Bronchial epithelial cell (primary cell): ENCODE data around the gene AIRE. TPM values are rescaled to one million over a fixed set of nuclear protein-coding genes. Genes with fewer than 3 reads are reported as not detected.

Experiments used
- DNase-seq: peaks from one replicate; pipeline ENCODE4 v3.0.0-alpha.2; 2010; ENCODE audit warnings: low read depth
- FAIRE-seq: peaks from 2 replicates; lab custom pipeline; 2011; peaks lifted over from hg19 to GRCh38; lab: Jason Lieb, UNC
- H3K27me3 ChIP-seq: 2 replicates; pipeline ENCODE4 v1.5.1; 2011; ENCODE audit warnings: low read length; ENCODE audit not compliant: control insufficient read depth, insufficient read depth
- H3K36me3 ChIP-seq: 2 replicates; pipeline ENCODE4 v1.5.1; 2011; ENCODE audit warnings: low read length; ENCODE audit not compliant: control insufficient read depth, insufficient read depth
- H3K4me3 ChIP-seq: 2 replicates; pipeline ENCODE4 v1.5.1; 2011; ENCODE audit warnings: mild to moderate bottlenecking, low read depth, low read length, control low read depth
- total RNA-seq: library from RNA; depleted of rRNA; stranded (reverse); fragments of >200 nt; gene quantifications from 2 replicates; pipeline ENCODE4 v1.2.1, GENCODE V29; 2014
- TF ChIP-seq, protein P1 (sequence below): IDR thresholded peaks from 2 replicates; pipeline ENCODE4 v1.5.1; 2011; ENCODE audit warnings: mild to moderate bottlenecking, moderate library complexity, low read length, control low read depth, inconsistent platforms; ENCODE audit not compliant: insufficient read depth, severe bottlenecking

Gene AIRE
- total RNA-seq, 1 donor from 2014 or later: not detected

DNA sequence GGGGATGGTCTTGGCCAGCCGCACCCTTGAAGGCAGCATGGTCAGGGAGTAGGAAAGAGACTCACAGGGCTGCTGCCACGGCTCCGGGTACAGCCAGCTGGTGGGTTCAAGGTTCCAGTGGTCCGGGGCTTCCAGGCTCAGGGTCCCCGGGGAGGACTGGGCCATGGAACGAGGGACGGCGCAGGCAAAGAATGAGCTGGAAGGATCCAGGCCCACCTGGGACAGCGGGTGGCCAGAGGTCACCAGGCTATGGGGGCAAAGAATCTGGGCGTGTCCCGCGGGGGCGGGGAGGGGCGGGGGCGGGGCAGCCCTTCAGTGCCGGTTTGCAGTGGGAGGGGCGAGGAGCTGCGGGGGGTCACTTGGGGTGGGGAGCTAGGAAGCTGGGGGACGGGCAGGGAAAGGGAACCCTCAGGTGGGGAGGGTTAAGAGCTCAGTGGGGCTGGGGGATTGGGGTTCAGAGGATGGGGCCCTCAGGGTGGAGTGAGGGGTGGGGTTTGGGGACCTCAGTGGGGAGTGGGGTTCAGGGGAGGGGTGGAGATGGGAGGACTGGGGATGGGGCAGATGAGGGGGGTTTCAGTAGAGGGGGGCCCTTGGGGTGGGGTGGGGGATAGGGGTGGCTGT, 23.9 kb upstream of the AIRE start, which contains the start of gene DNMT3L:
DNMT3L (minus strand) TSS at position 223 of the 621 bp plus-strand sequence. CDS start 638 bp downstream, outside the sequence.
- DNase-seq (no peak), FAIRE-seq (no peak)
- TF ChIP-seq, protein P1, sequence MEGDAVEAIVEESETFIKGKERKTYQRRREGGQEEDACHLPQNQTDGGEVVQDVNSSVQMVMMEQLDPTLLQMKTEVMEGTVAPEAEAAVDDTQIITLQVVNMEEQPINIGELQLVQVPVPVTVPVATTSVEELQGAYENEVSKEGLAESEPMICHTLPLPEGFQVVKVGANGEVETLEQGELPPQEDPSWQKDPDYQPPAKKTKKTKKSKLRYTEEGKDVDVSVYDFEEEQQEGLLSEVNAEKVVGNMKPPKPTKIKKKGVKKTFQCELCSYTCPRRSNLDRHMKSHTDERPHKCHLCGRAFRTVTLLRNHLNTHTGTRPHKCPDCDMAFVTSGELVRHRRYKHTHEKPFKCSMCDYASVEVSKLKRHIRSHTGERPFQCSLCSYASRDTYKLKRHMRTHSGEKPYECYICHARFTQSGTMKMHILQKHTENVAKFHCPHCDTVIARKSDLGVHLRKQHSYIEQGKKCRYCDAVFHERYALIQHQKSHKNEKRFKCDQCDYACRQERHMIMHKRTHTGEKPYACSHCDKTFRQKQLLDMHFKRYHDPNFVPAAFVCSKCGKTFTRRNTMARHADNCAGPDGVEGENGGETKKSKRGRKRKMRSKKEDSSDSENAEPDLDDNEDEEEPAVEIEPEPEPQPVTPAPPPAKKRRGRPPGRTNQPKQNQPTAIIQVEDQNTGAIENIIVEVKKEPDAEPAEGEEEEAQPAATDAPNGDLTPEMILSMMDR: no peak
- H3K36me3 ChIP-seq: no peaks in the 10 kb centered on the region
- no peak within 1 kb of the TSS for H3K4me3 ChIP-seq
- no peaks in the 10 kb centered on the region for H3K27me3 ChIP-seq

DNA sequence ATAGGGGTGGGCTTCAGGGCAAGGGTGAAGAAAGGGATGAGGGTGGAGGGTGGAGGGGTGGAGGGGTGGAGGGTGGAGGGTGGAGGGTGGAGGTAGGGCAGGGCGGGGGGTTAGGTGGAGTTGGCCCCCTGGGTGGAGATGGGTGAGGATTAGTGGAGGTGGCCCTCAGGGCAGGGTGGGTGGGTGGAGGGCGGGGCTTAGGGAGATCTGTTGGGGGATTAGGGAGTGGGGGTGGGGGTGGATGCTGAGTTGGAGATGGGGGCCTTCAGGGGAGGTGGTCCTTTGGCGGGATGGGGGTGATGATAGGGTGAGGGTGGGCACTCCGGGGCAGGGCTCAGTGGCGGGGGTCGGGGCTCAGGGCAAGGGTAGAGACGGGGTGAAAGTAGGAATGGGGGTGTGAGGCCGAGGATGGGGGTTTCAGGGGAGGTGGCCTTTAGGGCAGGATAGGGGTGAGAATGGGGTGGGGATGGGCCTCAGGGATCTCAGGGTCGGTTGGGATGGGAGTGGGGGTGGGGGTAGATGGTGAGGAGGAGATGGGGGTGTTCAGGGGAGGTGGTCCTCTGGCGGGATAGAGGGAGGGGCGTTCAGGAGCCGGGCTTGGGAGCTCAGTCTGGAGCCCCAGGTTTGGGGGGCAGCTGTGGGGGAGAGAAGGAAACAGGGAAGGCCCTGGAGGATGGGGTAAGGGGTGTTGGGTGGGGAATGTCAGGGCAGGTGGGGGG, 23.2 kb upstream of the AIRE start:
- no peaks in the 10 kb centered on the region for H3K36me3 ChIP-seq
- no peak overlapping the region for H3K4me3 ChIP-seq
- TF ChIP-seq, protein P1: no peak
- no peak for FAIRE-seq
- no peak for DNase-seq
- H3K27me3 ChIP-seq: no peaks in the 10 kb centered on the region

DNA sequence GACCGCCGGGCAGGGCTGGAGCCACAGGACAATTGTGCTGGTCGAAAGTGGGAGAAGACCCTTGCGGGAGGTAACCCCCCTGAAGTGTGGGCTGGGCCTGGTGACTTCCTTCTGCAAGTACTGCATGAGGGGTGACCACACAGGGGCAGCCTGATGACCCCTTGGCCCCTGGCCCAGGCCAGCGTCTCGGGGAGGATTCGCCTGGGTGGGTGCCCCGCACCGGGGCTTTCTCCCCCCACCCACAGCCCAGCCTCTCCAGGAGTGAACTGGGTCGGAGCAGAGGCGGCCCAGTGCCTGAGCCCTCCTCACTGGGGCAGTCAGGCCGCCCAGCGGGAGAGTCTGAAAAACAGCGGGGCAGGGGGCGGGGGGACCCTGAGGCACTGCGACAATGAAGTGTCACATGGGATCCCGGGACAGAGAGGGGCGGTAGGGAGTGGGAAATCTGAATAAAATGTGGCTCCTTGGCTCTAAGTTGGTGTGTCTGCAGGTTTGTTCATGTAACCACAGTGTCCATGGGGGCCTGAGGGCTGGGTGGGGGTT, 22.4 kb upstream of the AIRE start:
- no peaks in the 10 kb centered on the region for H3K27me3 ChIP-seq
- no peaks in the 10 kb centered on the region for H3K36me3 ChIP-seq
- FAIRE-seq (no peak), DNase-seq (no peak)
- H3K4me3 ChIP-seq: no peak overlapping the region
- TF ChIP-seq, protein P1: no peak

DNA sequence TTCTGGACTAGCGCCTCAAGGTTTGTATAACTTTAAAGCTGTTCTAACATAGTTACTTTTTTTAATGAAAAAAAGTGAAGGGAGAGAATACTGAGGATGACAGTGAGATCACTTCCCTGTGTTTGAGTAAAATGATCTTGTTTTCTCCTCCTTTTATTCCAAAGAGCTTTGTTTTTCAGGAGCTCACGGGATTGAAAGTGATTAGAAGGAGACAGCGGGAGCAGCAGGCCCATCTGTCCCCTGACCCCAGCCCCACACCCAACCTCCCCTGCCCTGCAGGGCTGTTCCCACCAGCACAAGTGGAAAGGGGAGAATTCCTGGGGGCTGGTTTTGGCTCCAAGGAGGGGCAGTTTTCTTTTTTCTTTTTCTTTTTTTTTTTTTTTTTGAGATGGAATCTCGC, 21.9 kb upstream of the AIRE start:
- no peak overlapping the region for H3K4me3 ChIP-seq
- no peak for FAIRE-seq
- DNase-seq: no peak
- no peaks in the 10 kb centered on the region for H3K36me3 ChIP-seq
- H3K27me3 ChIP-seq: no peaks in the 10 kb centered on the region
- TF ChIP-seq, protein P1: no peak

DNA sequence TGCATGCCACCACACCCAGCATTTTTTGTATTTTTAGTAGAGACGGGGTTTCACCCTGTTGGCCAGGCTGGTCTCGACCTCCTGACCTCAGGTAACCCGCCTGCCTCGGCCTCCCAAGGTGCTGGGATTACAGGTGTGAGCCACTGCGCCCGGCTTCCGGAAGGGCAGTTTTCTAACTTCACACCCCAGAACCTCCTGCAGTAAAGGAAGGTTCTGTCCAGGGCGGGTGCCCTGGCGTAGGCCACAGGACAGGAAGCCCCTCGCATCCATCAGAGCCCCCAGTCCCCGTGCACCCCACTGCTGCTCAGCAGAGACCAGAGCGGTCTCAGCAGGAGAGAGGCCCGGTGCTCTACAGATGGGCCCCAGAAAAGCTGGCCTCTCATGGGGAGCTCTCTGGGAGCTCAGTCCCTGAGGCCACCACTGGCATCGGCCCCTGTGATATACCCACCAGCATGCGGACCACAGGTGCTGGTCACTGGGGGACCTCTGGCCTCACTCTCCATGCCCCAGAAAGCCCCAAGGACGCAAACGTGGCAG, 19.9 kb upstream of the AIRE start:
- TF ChIP-seq, protein P1: no peak
- no peak for FAIRE-seq
- no peak for DNase-seq
- H3K36me3 ChIP-seq: no peaks in the 10 kb centered on the region
- no peak overlapping the region for H3K4me3 ChIP-seq
- H3K27me3 ChIP-seq: no peaks in the 10 kb centered on the region
